SK-N-SH treated with all-trans-retinoic acid at 6 μM for 48 hours (cell line): ENCODE data around the gene SASH1.

ENCODE experiments used
- ATAC-seq: fragments of 200-7000 bp; cut with Tn5 transposase; 3 replicates; pipeline ENCODE4 v1.9.1; 2020; ENCODE audit warnings: mild to moderate bottlenecking, moderate library complexity
- ARNTL ChIP-seq: fragments of 450-650 bp; formaldehyde crosslinking; IDR thresholded peaks from 2 replicates; pipeline ENCODE4 v1.5.0; 2020; ENCODE audit warnings: low read depth, mild to moderate bottlenecking, moderate library complexity, borderline replicate concordance
- BACH2 ChIP-seq: fragments of 250-450 bp; sonication (Bioruptor Pico); IDR thresholded peaks from 2 replicates; pipeline ENCODE4 v1.9.0; 2021; ENCODE audit warnings: mild to moderate bottlenecking, borderline replicate concordance
- CREB5 ChIP-seq: fragments of 250-450 bp; sonication (Bioruptor Pico); IDR thresholded peaks from 2 replicates; pipeline ENCODE4 v1.5.1; 2020; ENCODE audit warnings: low read depth, mild to moderate bottlenecking, moderate library complexity
- CSDC2 ChIP-seq: fragments of 250-450 bp; sonication (Bioruptor Pico); IDR thresholded peaks from 2 replicates; pipeline ENCODE4 v1.5.0; 2020; ENCODE audit warnings: mild to moderate bottlenecking, moderate library complexity
- CSRNP3 ChIP-seq: fragments of 250-450 bp; sonication (Bioruptor Pico); IDR thresholded peaks from 2 replicates; pipeline ENCODE4 v1.5.1; 2021; ENCODE audit warnings: mild to moderate bottlenecking, moderate library complexity
- ESRRG ChIP-seq: fragments of 250-450 bp; sonication (Bioruptor Pico); IDR thresholded peaks from 2 replicates; pipeline ENCODE4 v1.6.1; 2021; ENCODE audit warnings: mild to moderate bottlenecking
- GLIS3 ChIP-seq: fragments of 250-450 bp; sonication (Bioruptor Pico); IDR thresholded peaks from 2 replicates; pipeline ENCODE4 v1.5.0; 2020; ENCODE audit warnings: mild to moderate bottlenecking, moderate library complexity
- ISL1 ChIP-seq: fragments of 250-450 bp; sonication (Bioruptor Pico); IDR thresholded peaks from 2 replicates; pipeline ENCODE4 v2.1.2; 2022; ENCODE audit warnings: mild to moderate bottlenecking, moderate library complexity
- OSR1 ChIP-seq: fragments of 250-450 bp; sonication (Bioruptor Pico); IDR thresholded peaks from 2 replicates; pipeline ENCODE4 v1.8.0; 2022; ENCODE audit warnings: moderate library complexity, mild to moderate bottlenecking, inconsistent platforms
- PATZ1 ChIP-seq: fragments of 250-450 bp; sonication (Bioruptor Pico); IDR thresholded peaks from 2 replicates; pipeline ENCODE4 v1.8.0; 2020; ENCODE audit warnings: mild to moderate bottlenecking, moderate library complexity, borderline replicate concordance
- POU6F1 ChIP-seq: fragments of 250-450 bp; sonication (Bioruptor Pico); IDR thresholded peaks from 2 replicates; pipeline ENCODE4 v1.8.0; 2021; ENCODE audit warnings: low read depth, mild to moderate bottlenecking, moderate library complexity, borderline replicate concordance
- PPARA ChIP-seq: fragments of 250-450 bp; sonication (Bioruptor Pico); IDR thresholded peaks from 2 replicates; pipeline ENCODE4 v1.5.0; 2020; ENCODE audit warnings: mild to moderate bottlenecking, borderline replicate concordance
- RARB ChIP-seq: fragments of 250-450 bp; sonication (Bioruptor Pico); IDR thresholded peaks from 2 replicates; pipeline ENCODE4 v1.8.0; 2021; ENCODE audit warnings: mild to moderate bottlenecking, moderate library complexity
- SNAI2 ChIP-seq: fragments of 250-450 bp; sonication (Bioruptor Pico); IDR thresholded peaks from 2 replicates; pipeline ENCODE4 v1.5.0; 2020; ENCODE audit warnings: mild to moderate bottlenecking, moderate library complexity
- TCF4 ChIP-seq: fragments of 250-450 bp; sonication (Bioruptor Pico); IDR thresholded peaks from 2 replicates; pipeline ENCODE4 v1.8.0; 2021; ENCODE audit warnings: mild to moderate bottlenecking, moderate library complexity, borderline replicate concordance
- TOX ChIP-seq: fragments of 250-450 bp; sonication (Bioruptor Pico); IDR thresholded peaks from 2 replicates; pipeline ENCODE4 v1.8.0; 2021; ENCODE audit warnings: mild to moderate bottlenecking, moderate library complexity, borderline replicate concordance
- TSHZ2 ChIP-seq: fragments of 250-450 bp; sonication (Bioruptor Pico); IDR thresholded peaks from 2 replicates; pipeline ENCODE4 v1.5.0; 2020; ENCODE audit warnings: mild to moderate bottlenecking, moderate library complexity
- ZC3H10 ChIP-seq: fragments of 250-450 bp; sonication (Bioruptor Pico); IDR thresholded peaks from 2 replicates; pipeline ENCODE4 v1.5.1; 2021; ENCODE audit warnings: mild to moderate bottlenecking, moderate library complexity
- ZFP3 ChIP-seq: fragments of 250-450 bp; sonication (Bioruptor Pico); IDR thresholded peaks from 2 replicates; pipeline ENCODE4 v1.5.0; 2020; ENCODE audit warnings: mild to moderate bottlenecking, moderate library complexity
- ZFP30 ChIP-seq: fragments of 450-650 bp; formaldehyde crosslinking; IDR thresholded peaks from 2 replicates; pipeline ENCODE4 v1.5.0; 2022; ENCODE audit warnings: mild to moderate bottlenecking, moderate library complexity
- ZNF565 ChIP-seq: fragments of 450-650 bp; formaldehyde crosslinking; conservative IDR thresholded peaks from 2 replicates; pipeline ENCODE4 v1.5.0; 2020; ENCODE audit warnings: low read depth, mild to moderate bottlenecking, moderate library complexity
- ZNF70 ChIP-seq: fragments of 450-650 bp; formaldehyde crosslinking; IDR thresholded peaks from 2 replicates; pipeline ENCODE4 v1.5.0; 2020; ENCODE audit warnings: mild to moderate bottlenecking, moderate library complexity
- ZNF8 ChIP-seq: fragments of 450-650 bp; formaldehyde crosslinking; IDR thresholded peaks from 2 replicates; pipeline ENCODE4 v1.5.0; 2020; ENCODE audit warnings: mild to moderate bottlenecking, moderate library complexity

The SASH1 gene

GRCh38 chr6:148524976-148525375 is 182.3 kb downstream of the SASH1 start:
- peak; percentile 60 for ATAC-seq
- TF ChIP-seq ZC3H10 (CRISPR knock-in tag): no peak
- no peak for TF ChIP-seq CSRNP3 (CRISPR knock-in tag)
- TF ChIP-seq, all 23 proteins: peak for 0

- TF ChIP-seq ESRRG (CRISPR knock-in tag) (no peak), TSHZ2 (CRISPR knock-in tag) (no peak), BACH2 (no peak), ZFP3 (CRISPR knock-in tag) (no peak), ZNF70 (CRISPR knock-in tag) (no peak), ZNF565 (no peak), ZNF8 (CRISPR knock-in tag) (no peak), POU6F1 (CRISPR knock-in tag) (no peak), CSRNP3 (CRISPR knock-in tag) (no peak), ARNTL (CRISPR knock-in tag) (no peak), TCF4 (no peak), CREB5 (CRISPR knock-in tag) (no peak), RARB (CRISPR knock-in tag) (no peak), ISL1 (CRISPR knock-in tag) (no peak), CSDC2 (CRISPR knock-in tag) (no peak), ZC3H10 (CRISPR knock-in tag) (no peak), TOX (CRISPR knock-in tag) (no peak), PATZ1 (CRISPR knock-in tag) (no peak)
- ATAC-seq: peak; percentile 49
Observed at GRCh38 chr6:148525453-148525852, 182.8 kb downstream of the SASH1 start.

GRCh38 chr6:148526145-148526544 is 183.5 kb downstream of the SASH1 start:
- no peak for ATAC-seq
- TF ChIP-seq ZNF565 (no peak), ZFP3 (CRISPR knock-in tag) (no peak), ZFP30 (CRISPR knock-in tag) (no peak), SNAI2 (CRISPR knock-in tag) (no peak), GLIS3 (CRISPR knock-in tag) (no peak), RARB (CRISPR knock-in tag) (no peak), ZNF70 (CRISPR knock-in tag) (no peak), PPARA (CRISPR knock-in tag) (no peak), BACH2 (no peak), OSR1 (CRISPR knock-in tag) (no peak), ZC3H10 (CRISPR knock-in tag) (no peak), TCF4 (no peak), ZNF8 (CRISPR knock-in tag) (no peak), ESRRG (CRISPR knock-in tag) (no peak), CREB5 (CRISPR knock-in tag) (no peak), TOX (CRISPR knock-in tag) (no peak), POU6F1 (CRISPR knock-in tag) (no peak)
